ENCODE measurements around the gene SDCBP2. TPM values are rescaled to one million over a fixed set of nuclear protein-coding genes. Genes with fewer than 3 reads are reported as not detected.

Gene SDCBP2
- total RNA-seq, 1 experiment from 2014 or later: 1.9 TPM

DNA sequence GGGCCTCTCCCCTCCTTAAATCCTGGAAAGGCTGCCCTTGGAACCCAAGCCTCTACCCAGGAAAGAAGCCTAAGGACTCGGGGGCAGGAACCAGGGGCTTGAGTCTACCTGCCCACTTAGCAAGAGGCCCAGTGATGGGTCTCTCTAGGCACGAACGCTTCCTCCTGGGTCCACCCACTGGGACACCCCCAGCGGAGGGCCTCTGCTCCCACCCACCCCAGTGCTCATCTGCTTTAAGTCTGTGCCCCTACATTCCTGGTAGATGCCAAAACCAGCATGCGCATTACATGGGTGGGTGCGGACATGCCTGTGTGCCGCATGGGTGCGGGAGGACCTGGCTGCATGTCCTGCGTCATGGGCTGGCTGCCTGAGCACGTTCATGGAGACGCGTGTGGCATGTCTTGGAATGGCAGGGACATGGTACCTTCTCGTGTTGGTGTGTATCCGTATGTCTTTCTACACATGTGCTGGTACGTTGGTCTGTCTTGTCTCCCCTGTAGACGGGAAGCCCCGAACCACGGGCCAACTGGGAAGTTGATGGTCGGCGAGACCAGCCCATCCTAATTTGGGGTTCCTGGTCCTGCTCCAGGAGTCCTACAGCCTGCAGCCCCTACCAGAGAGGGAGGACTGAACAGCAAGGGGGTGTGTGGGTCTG is 33.5 kb downstream of the SDCBP2 start:
- Mint-ChIP-seq H3K9me3 (no peaks in the 10 kb centered on the region), H3K4me3 (no peak overlapping the region; a peak in 1 of 5 replicates), H3K27ac (no peak overlapping the region), H3K4me1 (peaks cover 4 to 10% of the 10 kb centered on the region in 2 experiments; a peak in 2 of 4 replicates), H3K27me3 (ENCODE audit: low read depth) (peaks cover 7% of the 10 kb centered on the region), H3K36me3 (ENCODE audit: insufficient read depth in 1 of 3, low read depth in 3 of 3) (no peaks in the 10 kb centered on the region; a peak in 1 of 7 replicates)
- no peak overlapping the region for H3K56ac ChIP-seq (ENCODE audit: insufficient read length, low read depth, low read length)
- no peak overlapping the region for H2AFZ ChIP-seq (ENCODE audit: low read length)
- H3K79me2 ChIP-seq (ENCODE audit: insufficient read depth, low read length): no peaks in the 10 kb centered on the region
- H3K4me1 ChIP-seq (ENCODE audit: insufficient read depth, low read length): no peaks in the 10 kb centered on the region
- H2BK5ac ChIP-seq (ENCODE audit: insufficient read length, low read length): no peak overlapping the region
- H2BK15ac ChIP-seq (ENCODE audit: low read depth, low read length): no peak overlapping the region
- H2BK12ac ChIP-seq (ENCODE audit: insufficient read length, low read depth, low read length): no peak overlapping the region
- no peak overlapping the region for H3T11ph ChIP-seq (ENCODE audit: low read length)
- no peak overlapping the region for H2AK5ac ChIP-seq (ENCODE audit: insufficient read length, low read length)
- H4K91ac ChIP-seq (ENCODE audit: insufficient read length, low read depth, low read length): no peak overlapping the region
- H3K9me3 ChIP-seq (ENCODE audit: control insufficient read depth, low read depth, low read length): no peaks in the 10 kb centered on the region
- H3K27ac ChIP-seq (ENCODE audit: insufficient read length, low read depth, low read length): no peak overlapping the region
- no peak for DNase-seq
- no peak overlapping the region for H4K8ac ChIP-seq (replicated peaks; ENCODE audit: insufficient read length, low read depth, low read length)
- no peak overlapping the region for H3K9ac ChIP-seq (ENCODE audit: extremely low read depth, insufficient read length, low read length)
- H2BK20ac ChIP-seq (ENCODE audit: low read depth, low read length, poor library complexity, severe bottlenecking): no peak overlapping the region
- H4K20me1 ChIP-seq (ENCODE audit: control insufficient read depth, insufficient read depth, insufficient read length): no peaks in the 10 kb centered on the region
- H3K23ac ChIP-seq (ENCODE audit: insufficient read length, low read depth, low read length): no peak overlapping the region
- H3K23me2 ChIP-seq (ENCODE audit: insufficient read length, low read depth, low read length, poor library complexity, severe bottlenecking): no peaks in the 10 kb centered on the region
- no peaks in the 10 kb centered on the region for H3K27me3 ChIP-seq (ENCODE audit: insufficient read depth, low read length)
- no peak overlapping the region for H3K4me2 ChIP-seq (ENCODE audit: insufficient read depth, insufficient read length, low read length)
- no peak overlapping the region for H3K14ac ChIP-seq (ENCODE audit: insufficient read depth, low read length)
- no peak overlapping the region for H3K4ac ChIP-seq (ENCODE audit: low read depth, low read length)
- no peak overlapping the region for H2BK120ac ChIP-seq (ENCODE audit: low read depth, low read length, poor library complexity, severe bottlenecking)
- H4K5ac ChIP-seq (ENCODE audit: insufficient read length, low read depth, low read length): no peak overlapping the region
- no CpG with 5 or more reads among the region's 20 CpGs for WGBS (ENCODE audit: extremely low coverage, insufficient read length, low lambda C conversion rate)
- H3K79me1 ChIP-seq (ENCODE audit: insufficient read depth, low read depth, low read length, poor library complexity, severe bottlenecking): no peaks in the 10 kb centered on the region
- TF ChIP-seq, protein P1, sequence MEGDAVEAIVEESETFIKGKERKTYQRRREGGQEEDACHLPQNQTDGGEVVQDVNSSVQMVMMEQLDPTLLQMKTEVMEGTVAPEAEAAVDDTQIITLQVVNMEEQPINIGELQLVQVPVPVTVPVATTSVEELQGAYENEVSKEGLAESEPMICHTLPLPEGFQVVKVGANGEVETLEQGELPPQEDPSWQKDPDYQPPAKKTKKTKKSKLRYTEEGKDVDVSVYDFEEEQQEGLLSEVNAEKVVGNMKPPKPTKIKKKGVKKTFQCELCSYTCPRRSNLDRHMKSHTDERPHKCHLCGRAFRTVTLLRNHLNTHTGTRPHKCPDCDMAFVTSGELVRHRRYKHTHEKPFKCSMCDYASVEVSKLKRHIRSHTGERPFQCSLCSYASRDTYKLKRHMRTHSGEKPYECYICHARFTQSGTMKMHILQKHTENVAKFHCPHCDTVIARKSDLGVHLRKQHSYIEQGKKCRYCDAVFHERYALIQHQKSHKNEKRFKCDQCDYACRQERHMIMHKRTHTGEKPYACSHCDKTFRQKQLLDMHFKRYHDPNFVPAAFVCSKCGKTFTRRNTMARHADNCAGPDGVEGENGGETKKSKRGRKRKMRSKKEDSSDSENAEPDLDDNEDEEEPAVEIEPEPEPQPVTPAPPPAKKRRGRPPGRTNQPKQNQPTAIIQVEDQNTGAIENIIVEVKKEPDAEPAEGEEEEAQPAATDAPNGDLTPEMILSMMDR (conservative IDR thresholded peaks at IDR 0.05): no peak
- H3K18ac ChIP-seq (ENCODE audit: insufficient read length, low read depth, low read length): no peak overlapping the region

All from H9 (cell line).